ENCODE results near the gene NUP214. TPM values are rescaled to one million over a fixed set of nuclear protein-coding genes. Genes with fewer than 3 reads are reported as not detected.

Gene NUP214
- total and polyA plus RNA-seq, 4 donors = 23.5 to 60.7 (median 37.8) TPM

- no peak for TF ChIP-seq CTCF (IDR thresholded peaks at IDR 0.05; ENCODE audit: control extremely low read depth, extremely low read depth)
- H3K27me3 ChIP-seq (ENCODE audit: control insufficient read depth in 3 of 3, insufficient read depth in 3 of 3, low read length in 2 of 3) = no peaks in the 10 kb centered on the region
- H3K4me3 ChIP-seq = no peak overlapping the region
- no peaks in the 10 kb centered on the region for H3K9me3 ChIP-seq (ENCODE audit: control insufficient read depth in 4 of 4, insufficient read depth in 3 of 4, low read length in 3 of 4)
- ATAC-seq (ENCODE audit: insufficient read depth, low FRiP score) (no peak), DNase-seq (no peak)
- H3K36me3 ChIP-seq (ENCODE audit: control insufficient read depth in 4 of 4, insufficient read depth in 4 of 4, low read length in 4 of 4) = peaks cover 4 to 28% (median 21%) of the 10 kb centered on the region in 4 donors
- 77 to 85% methylated on average over 4 of the region's 4 CpGs for WGBS, 2 donors
- H3K27ac ChIP-seq (ENCODE audit: low read depth in 1 of 2, low read length in 1 of 2) = no peak overlapping the region
- H3K4me1 ChIP-seq (ENCODE audit: control insufficient read depth in 5 of 5, insufficient read depth in 5 of 5, low read length in 5 of 5) = no peaks in the 10 kb centered on the region
- H3K9ac ChIP-seq (ENCODE audit: insufficient read depth in 1 of 2, low read length in 2 of 2) = no peak overlapping the region
Observed at GRCh38 chr9:131179561-131180219, 54.3 kb downstream of the NUP214 start.

- no peaks in the 10 kb centered on the region for H3K4me1 ChIP-seq (ENCODE audit: control insufficient read depth in 5 of 5, insufficient read depth in 5 of 5, low read length in 5 of 5)
- H3K4me3 ChIP-seq = no peak overlapping the region
- ATAC-seq (ENCODE audit: insufficient read depth, low FRiP score) = no peak
- WGBS, 2 donors = 78 to 87% methylated on average over 6 of the region's 6 CpGs
- TF ChIP-seq CTCF (IDR thresholded peaks at IDR 0.05; ENCODE audit: control extremely low read depth, extremely low read depth) = no peak
- H3K36me3 ChIP-seq (ENCODE audit: control insufficient read depth in 4 of 4, insufficient read depth in 4 of 4, low read length in 4 of 4) = peaks cover 4 to 26% (median 16%) of the 10 kb centered on the region in 4 donors
- no peak for DNase-seq
- H3K9ac ChIP-seq (ENCODE audit: insufficient read depth in 1 of 2, low read length in 2 of 2) = no peak overlapping the region
- H3K27ac ChIP-seq (ENCODE audit: low read depth in 1 of 2, low read length in 1 of 2) = no peak overlapping the region
- H3K9me3 ChIP-seq (ENCODE audit: control insufficient read depth in 4 of 4, insufficient read depth in 3 of 4, low read length in 3 of 4) = no peaks in the 10 kb centered on the region
- H3K27me3 ChIP-seq (ENCODE audit: control insufficient read depth in 3 of 3, insufficient read depth in 3 of 3, low read length in 2 of 3) = no peaks in the 10 kb centered on the region
Observed at GRCh38 chr9:131180454-131180853, 55.1 kb downstream of the NUP214 start.

GRCh38 chr9:131181091-131181681 lies 55.8 kb downstream of the NUP214 start:
- Histone ChIP-seq H3K4me3 (no peak overlapping the region), H3K4me1 (ENCODE audit: control insufficient read depth in 5 of 5, insufficient read depth in 5 of 5, low read length in 5 of 5) (no peaks in the 10 kb centered on the region), H3K9ac (ENCODE audit: insufficient read depth in 1 of 2, low read length in 2 of 2) (no peak overlapping the region), H3K27me3 (ENCODE audit: control insufficient read depth in 3 of 3, insufficient read depth in 3 of 3, low read length in 2 of 3) (no peaks in the 10 kb centered on the region), H3K27ac (ENCODE audit: low read depth in 1 of 2, low read length in 1 of 2) (no peak overlapping the region), H3K9me3 (ENCODE audit: control insufficient read depth in 4 of 4, insufficient read depth in 3 of 4, low read length in 3 of 4) (no peaks in the 10 kb centered on the region), H3K36me3 (ENCODE audit: control insufficient read depth in 4 of 4, insufficient read depth in 4 of 4, low read length in 4 of 4) (peaks cover 4 to 26% (median 12%) of the 10 kb centered on the region in 4 donors)
- TF ChIP-seq CTCF (IDR thresholded peaks at IDR 0.05; ENCODE audit: control extremely low read depth, extremely low read depth) = no peak
- 94 to 95% methylated on average over 6 of the region's 6 CpGs for WGBS, 2 donors
- DNase-seq (no peak), ATAC-seq (ENCODE audit: insufficient read depth, low FRiP score) (no peak)

All from lung (tissue), 12 donors.